Body of pancreas (tissue), 4 donors: ENCODE measurements around the gene ARHGEF19.

Experiments used
- CTCF ChIP-seq, 7 experiments: fragments of 450-650 bp in 4 of 7; fragments of 200-600 bp in 3 of 7; sonication (generic) in 3 of 7; IDR thresholded peaks; one replicate each; pipeline ENCODE4 v1.5.1; 2016 to 2019; ENCODE audit warnings: antibody characterized with exemption in 7 of 7
- POLR2A ChIP-seq, 3 donors: fragments of 450-650 bp; IDR thresholded peaks; one replicate each; pipeline ENCODE4 v1.6.1; 2016; ENCODE audit warnings: antibody characterized with exemption in 3 of 3, mild to moderate bottlenecking in 2 of 3

- TF ChIP-seq CTCF (IDR thresholded peaks at IDR 0.05) = no peak
- no peak for TF ChIP-seq POLR2A (IDR thresholded peaks at IDR 0.05)
Measured at GRCh38 chr1:16151995-16152384, 60.5 kb downstream of the ARHGEF19 start.
